ENCODE data around the gene ANTXR1. TPM values are rescaled to one million over a fixed set of nuclear protein-coding genes. Genes with fewer than 3 reads are reported as not detected.

The ANTXR1 gene
- total RNA-seq, 1 experiment from 2014 or later = 48.3 TPM

DNA sequence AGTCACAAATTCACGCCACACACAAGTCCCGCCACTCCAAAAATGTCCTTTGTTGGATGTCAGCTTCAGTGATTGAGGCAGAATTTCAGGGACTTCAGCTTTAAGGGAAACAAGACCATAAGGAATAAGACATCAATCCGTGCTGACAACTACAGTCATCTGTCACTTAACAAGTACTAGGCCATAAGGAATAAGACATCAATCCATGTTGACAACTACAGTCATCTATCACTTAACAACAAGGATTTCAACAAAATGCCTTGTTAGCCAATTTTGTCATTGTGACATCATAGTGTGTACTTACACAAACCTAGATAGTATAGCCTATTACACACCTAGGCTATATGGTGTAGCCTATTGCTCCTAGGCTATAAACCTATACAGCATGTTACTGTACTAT, 58.0 kb downstream of the ANTXR1 start:
- CTCF ChIA-PET = no interaction called here
- BruUV-seq (replicated peaks) = no TSS peak

DNA sequence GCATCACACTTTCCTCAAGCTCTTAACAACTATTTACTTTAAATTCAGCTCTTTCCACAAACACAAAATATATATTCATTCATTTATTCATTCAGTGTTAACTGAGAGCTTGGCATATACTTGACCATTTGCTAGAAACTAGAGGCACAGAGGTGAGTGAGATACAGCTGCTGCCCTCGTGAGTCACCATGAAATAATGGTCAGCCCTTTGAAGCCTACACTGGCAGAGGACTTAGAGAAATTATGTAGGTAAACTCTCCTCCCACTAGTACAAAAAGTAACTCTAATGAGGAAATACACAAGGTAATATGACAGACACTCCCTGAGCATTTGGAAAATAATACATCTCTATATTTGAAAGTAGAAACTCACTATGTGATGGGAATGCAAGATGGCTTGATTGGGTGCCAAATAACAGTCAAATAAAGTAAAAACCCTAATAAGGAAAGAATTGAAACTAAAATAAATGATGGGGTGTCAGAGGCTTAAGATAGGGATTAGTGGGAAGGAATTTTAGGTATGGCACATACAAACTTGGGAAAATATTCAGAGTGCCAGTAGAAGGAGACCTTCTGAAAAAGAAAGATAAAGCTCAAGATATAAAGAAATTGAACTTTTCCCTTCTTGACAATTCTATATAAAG, 61.1 kb downstream of the ANTXR1 start:
- Histone ChIP-seq H3F3A (ENCODE audit: insufficient read depth, low read depth) (no peaks in the 10 kb centered on the region), H3K9me2 (ENCODE audit: insufficient read depth) (no peaks in the 10 kb centered on the region; the same call in 1 of the 2 replicates), H4K20me1 (ENCODE audit: insufficient read depth) (no peaks in the 10 kb centered on the region), H3K9me3 (ENCODE audit: insufficient read depth, low read depth) (no peaks in the 10 kb centered on the region), H3K27ac (no peak overlapping the region), H3K27me3 (ENCODE audit: insufficient read depth, low read depth) (no peaks in the 10 kb centered on the region), H3K36me3 (ENCODE audit: low read depth) (no peaks in the 10 kb centered on the region), H3K4me1 (replicated peaks; ENCODE audit: insufficient read depth) (0 out of 2 replicates have a peak, but pooled peaks cover 5% of the 10 kb centered on the region), H3K79me2 (ENCODE audit: low read depth) (no peaks in the 10 kb centered on the region), H3K4me3 (no peak overlapping the region), H3K4me2 (no peak overlapping the region), H2AFZ (no peak overlapping the region)
- no TSS peak for BruUV-seq (replicated peaks)
- intact Hi-C loops (cut with micrococcal nuclease; ENCODE audit: unreplicated experiment) = no loop called here
- no peak for TF ChIP-seq EZH2 (IDR thresholded peaks at IDR 0.05; ENCODE audit: low read depth)
- no peak for TF ChIP-seq CTCF (conservative IDR thresholded peaks at IDR 0.05)
- DNase-seq = peak; percentile 21 to 61
- CTCF ChIA-PET = no interaction called here
- POLR2A ChIA-PET (ENCODE audit: unreplicated experiment) = interaction anchor here (0.6 kb wide), 1 partner anchor 230 kb away, joined by 5 read pairs; no protein-coding TSS in a partner anchor

More for the DNA sequence above, 58.0 kb downstream of the ANTXR1 start:
- Histone ChIP-seq H3K4me2 (no peak overlapping the region), H3K27ac (no peak overlapping the region), H3K9me3 (ENCODE audit: insufficient read depth, low read depth) (no peaks in the 10 kb centered on the region), H3K36me3 (ENCODE audit: low read depth) (no peaks in the 10 kb centered on the region), H3K4me3 (no peak overlapping the region), H2AFZ (no peak overlapping the region), H3F3A (ENCODE audit: insufficient read depth, low read depth) (no peaks in the 10 kb centered on the region), H4K20me1 (ENCODE audit: insufficient read depth) (no peaks in the 10 kb centered on the region), H3K79me2 (ENCODE audit: low read depth) (no peaks in the 10 kb centered on the region), H3K9me2 (ENCODE audit: insufficient read depth) (no peaks in the 10 kb centered on the region; the same call in 1 of the 2 replicates), H3K4me1 (replicated peaks; ENCODE audit: insufficient read depth) (0 out of 2 replicates have a peak, but pooled peaks cover 5% of the 10 kb centered on the region), H3K27me3 (ENCODE audit: insufficient read depth, low read depth) (no peaks in the 10 kb centered on the region)
- intact Hi-C loops (cut with micrococcal nuclease; ENCODE audit: unreplicated experiment) = no loop called here
- no peak for DNase-seq
- no peak for TF ChIP-seq EZH2 (IDR thresholded peaks at IDR 0.05; ENCODE audit: low read depth)
- TF ChIP-seq CTCF (conservative IDR thresholded peaks at IDR 0.05) = no peak
- POLR2A ChIA-PET (ENCODE audit: unreplicated experiment) = no interaction called here

GRCh38 chr2:69074918-69075317, 61.9 kb downstream of the ANTXR1 start:
- BruUV-seq (replicated peaks) = no TSS peak
- no peaks in the 10 kb centered on the region for H3K36me3 ChIP-seq (ENCODE audit: low read depth)
- POLR2A ChIA-PET (ENCODE audit: unreplicated experiment) = interaction anchor here (0.8 kb wide), 1 partner anchor 12 kb away, joined by 7 read pairs; no protein-coding TSS in a partner anchor

More at GRCh38 chr2:69074918-69075317, 61.9 kb downstream of the ANTXR1 start:
- TF ChIP-seq CTCF (conservative IDR thresholded peaks at IDR 0.05) (no peak), EZH2 (IDR thresholded peaks at IDR 0.05; ENCODE audit: low read depth) (no peak)
- Histone ChIP-seq H3K79me2 (ENCODE audit: low read depth) (no peaks in the 10 kb centered on the region), H3K9me2 (ENCODE audit: insufficient read depth) (no peaks in the 10 kb centered on the region; the same call in 1 of the 2 replicates), H3K4me1 (replicated peaks; ENCODE audit: insufficient read depth) (0 out of 2 replicates have a peak, but pooled peaks cover 5% of the 10 kb centered on the region), H3K4me2 (no peak overlapping the region), H3K27me3 (ENCODE audit: insufficient read depth, low read depth) (no peaks in the 10 kb centered on the region), H4K20me1 (ENCODE audit: insufficient read depth) (no peaks in the 10 kb centered on the region), H3K4me3 (no peak overlapping the region), H2AFZ (no peak overlapping the region), H3F3A (ENCODE audit: insufficient read depth, low read depth) (no peaks in the 10 kb centered on the region), H3K9me3 (ENCODE audit: insufficient read depth, low read depth) (no peaks in the 10 kb centered on the region), H3K27ac (no peak overlapping the region)
- no peak for DNase-seq
- CTCF ChIA-PET = no interaction called here
- intact Hi-C loops (cut with micrococcal nuclease; ENCODE audit: unreplicated experiment) = no loop called here
